Keratinocyte (primary cell): ENCODE measurements around the gene PPFIA3. TPM values are rescaled to one million over a fixed set of nuclear protein-coding genes. Genes with fewer than 3 reads are reported as not detected.

ENCODE experiments used
- DNase-seq: peaks from one replicate; pipeline ENCODE4 v3.0.0-alpha.2; 2011; ENCODE audit warnings: low read depth, missing footprints, low spot score
- FAIRE-seq: peaks from 2 replicates; lab custom pipeline; 2011; peaks lifted over from hg19 to GRCh38; lab: Jason Lieb, UNC
- H2AFZ ChIP-seq: 2 replicates; pipeline ENCODE4 v1.6.0; 2012; ENCODE audit warnings: low read length, control low read depth, inconsistent platforms; ENCODE audit not compliant: control insufficient read depth
- H3K27ac ChIP-seq: 2 replicates; pipeline ENCODE4 v1.5.1; 2011; ENCODE audit warnings: low read length; ENCODE audit not compliant: control insufficient read depth, insufficient read depth
- H3K27me3 ChIP-seq: 3 replicates; pipeline ENCODE4 v1.6.0; 2011; ENCODE audit warnings: low read length; ENCODE audit not compliant: control insufficient read depth, insufficient read depth; ENCODE audit errors: extremely low read depth
- H3K36me3 ChIP-seq, 2 experiments: 2 replicates in 1 of 2; 3 replicates in 1 of 2; pipeline ENCODE4 v1.5.1; 2011; ENCODE audit warnings: low read length in 2 of 2, mild to moderate bottlenecking in 1 of 2; ENCODE audit not compliant: control insufficient read depth in 2 of 2, insufficient read depth in 2 of 2; ENCODE audit errors: extremely low read depth in 1 of 2
- H3K4me1 ChIP-seq: 3 replicates; pipeline ENCODE4 v1.5.1; 2011; ENCODE audit warnings: low read length; ENCODE audit not compliant: control insufficient read depth, insufficient read depth; ENCODE audit errors: extremely low read depth
- H3K4me2 ChIP-seq: 3 replicates; pipeline ENCODE4 v1.6.0; 2011; ENCODE audit warnings: low read depth, low read length; ENCODE audit not compliant: control insufficient read depth, insufficient read depth; ENCODE audit errors: extremely low read depth
- H3K4me3 ChIP-seq, 3 experiments: fragments of 200-600 bp in 1 of 3; sonication (generic) in 1 of 3; 2 replicates in 2 of 3; 3 replicates in 1 of 3; pipeline ENCODE4 v1.5.1; 2011 to 2016; ENCODE audit warnings: low read length in 3 of 3, mild to moderate bottlenecking in 3 of 3, control low read depth in 2 of 3, inconsistent platforms in 1 of 3, low read depth in 1 of 3, mixed read lengths in 1 of 3, mixed run types in 1 of 3, moderate library complexity in 1 of 3; ENCODE audit not compliant: control insufficient read depth in 2 of 3, insufficient read depth in 2 of 3; ENCODE audit errors: extremely low read depth in 1 of 3
- H3K79me2 ChIP-seq: 2 replicates; pipeline ENCODE4 v1.6.0; 2012; ENCODE audit warnings: low read length; ENCODE audit not compliant: control insufficient read depth, insufficient read depth
- H3K9ac ChIP-seq: 3 replicates; pipeline ENCODE4 v1.6.0; 2011; ENCODE audit warnings: low read length; ENCODE audit not compliant: control insufficient read depth, insufficient read depth; ENCODE audit errors: extremely low read depth
- H3K9me1 ChIP-seq: 3 replicates; pipeline ENCODE4 v1.6.0; 2011; ENCODE audit warnings: low read length; ENCODE audit not compliant: control insufficient read depth, insufficient read depth; ENCODE audit errors: extremely low read depth
- H3K9me3 ChIP-seq: 2 replicates; pipeline ENCODE4 v1.5.1; 2012; ENCODE audit warnings: low read depth, low read length; ENCODE audit not compliant: control insufficient read depth
- H4K20me1 ChIP-seq: 3 replicates; pipeline ENCODE4 v1.6.0; 2011; ENCODE audit warnings: low read length; ENCODE audit not compliant: control insufficient read depth, insufficient read depth; ENCODE audit errors: extremely low read depth
- EZH2 ChIP-seq: IDR thresholded peaks from one replicate; pipeline ENCODE4 v1.6.1; 2012; ENCODE audit warnings: inconsistent platforms, mild to moderate bottlenecking, low read length, moderate library complexity
- dilution Hi-C: fragments of 300-500 bp; cut with MboI; formaldehyde crosslinking; loops from one replicate; pipeline ENCODE4 v1.7.0; 2020; ENCODE audit warnings: low sequenced_read_pairs; ENCODE audit not compliant: extremely low pct_ligation_motif_present
- polyA plus RNA-seq, 5 experiments: library from polyadenylated mRNA; depleted of rRNA in 3 of 5; stranded (reverse) in 3 of 5; stranded (forward) in 1 of 5; unstranded in 1 of 5; fragments of >200 nt; gene quantifications; 1 replicate in 1 of 5; 2 replicates in 3 of 5; 3 replicates in 1 of 5; pipeline versions ENCODE4 v1.2.1 to v1.2.3, GENCODE V29; 2011 to 2012; ENCODE audit warnings: missing spikeins in 2 of 5, low read depth in 1 of 5, low replicate concordance in 1 of 5
- TF ChIP-seq, protein P1 (sequence below), 3 experiments: IDR thresholded peaks in 1 of 3; conservative IDR thresholded peaks in 1 of 3; optimal IDR thresholded peaks in 1 of 3; 2 replicates in 2 of 3; 3 replicates in 1 of 3; pipeline versions ENCODE3 to v1.5.1; 2011; ENCODE audit warnings: low read length in 3 of 3, mild to moderate bottlenecking in 3 of 3, moderate library complexity in 2 of 3, control low read depth in 1 of 3, inconsistent platforms in 1 of 3; ENCODE audit not compliant: insufficient read depth in 2 of 3; ENCODE audit errors: extremely low read depth in 1 of 3

PPFIA3 gene
- polyA plus RNA-seq, 1 donor (not counting 4 experiments of a cell fraction or from before 2014, with no cell fraction given), result 3.0 TPM

GRCh38 chr19:49101160-49101559, 18.2 kb upstream of the PPFIA3 start:
- dilution Hi-C loops, result no loop called here
- TF ChIP-seq, protein P1, sequence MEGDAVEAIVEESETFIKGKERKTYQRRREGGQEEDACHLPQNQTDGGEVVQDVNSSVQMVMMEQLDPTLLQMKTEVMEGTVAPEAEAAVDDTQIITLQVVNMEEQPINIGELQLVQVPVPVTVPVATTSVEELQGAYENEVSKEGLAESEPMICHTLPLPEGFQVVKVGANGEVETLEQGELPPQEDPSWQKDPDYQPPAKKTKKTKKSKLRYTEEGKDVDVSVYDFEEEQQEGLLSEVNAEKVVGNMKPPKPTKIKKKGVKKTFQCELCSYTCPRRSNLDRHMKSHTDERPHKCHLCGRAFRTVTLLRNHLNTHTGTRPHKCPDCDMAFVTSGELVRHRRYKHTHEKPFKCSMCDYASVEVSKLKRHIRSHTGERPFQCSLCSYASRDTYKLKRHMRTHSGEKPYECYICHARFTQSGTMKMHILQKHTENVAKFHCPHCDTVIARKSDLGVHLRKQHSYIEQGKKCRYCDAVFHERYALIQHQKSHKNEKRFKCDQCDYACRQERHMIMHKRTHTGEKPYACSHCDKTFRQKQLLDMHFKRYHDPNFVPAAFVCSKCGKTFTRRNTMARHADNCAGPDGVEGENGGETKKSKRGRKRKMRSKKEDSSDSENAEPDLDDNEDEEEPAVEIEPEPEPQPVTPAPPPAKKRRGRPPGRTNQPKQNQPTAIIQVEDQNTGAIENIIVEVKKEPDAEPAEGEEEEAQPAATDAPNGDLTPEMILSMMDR (optimal IDR thresholded peaks at IDR 0.05 in 1 of 3, IDR thresholded peaks at IDR 0.05 in 1 of 3, conservative IDR thresholded peaks at IDR 0.05 in 1 of 3; ENCODE audit: extremely low read depth in 1 of 3, insufficient read depth in 2 of 3, low read length in 3 of 3), result no peak
- no peak overlapping the region for H3K27ac ChIP-seq
- H2AFZ ChIP-seq, result no peak overlapping the region
- no peaks in the 10 kb centered on the region for H3K9me3 ChIP-seq
- peaks cover 23% of the 10 kb centered on the region for H4K20me1 ChIP-seq
- peaks cover 39 to 47% of the 10 kb centered on the region in 2 experiments for H3K36me3 ChIP-seq
- DNase-seq, result no peak
- no peak overlapping the region for H3K9ac ChIP-seq
- no peak overlapping the region for H3K4me3 ChIP-seq
- no peaks in the 10 kb centered on the region for H3K9me1 ChIP-seq
- H3K27me3 ChIP-seq, result no peaks in the 10 kb centered on the region
- peaks cover 34% of the 10 kb centered on the region for H3K79me2 ChIP-seq
- H3K4me1 ChIP-seq, result no peaks in the 10 kb centered on the region
- no peak for FAIRE-seq
- no peak overlapping the region for H3K4me2 ChIP-seq

DNA sequence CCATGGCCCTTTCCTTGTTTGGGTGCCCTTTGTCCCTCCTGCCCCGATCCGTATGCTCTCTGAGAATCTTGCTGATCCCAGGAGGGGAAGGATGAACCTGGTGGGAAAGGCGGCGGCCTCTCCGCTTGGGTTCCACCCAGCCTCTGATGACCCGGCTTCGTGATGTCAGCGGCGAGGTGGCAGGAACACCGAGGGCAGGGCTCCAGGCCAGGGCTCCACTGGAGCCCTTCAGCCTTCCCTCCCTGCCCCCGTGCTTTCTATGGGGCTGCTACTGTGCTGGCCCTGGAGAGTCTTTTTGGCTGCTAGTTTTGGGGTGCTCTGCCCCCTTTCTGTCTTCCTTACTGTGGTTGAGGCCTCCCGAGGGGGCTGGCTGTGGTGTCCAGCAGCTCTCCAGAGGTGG, 17.0 kb upstream of the PPFIA3 start:
- DNase-seq (no peak), FAIRE-seq (no peak)
- H3K27me3 ChIP-seq, result no peaks in the 10 kb centered on the region
- H3K4me3 ChIP-seq, result no peak overlapping the region
- peaks cover 49 to 51% of the 10 kb centered on the region in 2 experiments for H3K36me3 ChIP-seq
- H3K9me3 ChIP-seq, result no peaks in the 10 kb centered on the region
- peaks cover 2% of the 10 kb centered on the region for H3K4me1 ChIP-seq
- dilution Hi-C loops, result no loop called here
- H3K27ac ChIP-seq, result no peak overlapping the region
- H3K9me1 ChIP-seq, result no peaks in the 10 kb centered on the region
- H3K9ac ChIP-seq, result no peak overlapping the region
- no peak overlapping the region for H3K4me2 ChIP-seq
- no peak overlapping the region for H2AFZ ChIP-seq
- TF ChIP-seq, protein P1 (optimal IDR thresholded peaks at IDR 0.05 in 1 of 3, IDR thresholded peaks at IDR 0.05 in 1 of 3, conservative IDR thresholded peaks at IDR 0.05 in 1 of 3; ENCODE audit: extremely low read depth in 1 of 3, insufficient read depth in 2 of 3, low read length in 3 of 3), result no peak
- TF ChIP-seq EZH2, result no peak
- peaks cover 37% of the 10 kb centered on the region for H3K79me2 ChIP-seq
- peaks cover 34% of the 10 kb centered on the region for H4K20me1 ChIP-seq
